ENCODE results near the gene SORT1.

- TF ChIP-seq CTCF (IDR thresholded peaks at IDR 0.05; ENCODE audit: insufficient read depth, low read length, poor library complexity, severe bottlenecking) (no peak), EZH2phosphoT487 (conservative IDR thresholded peaks at IDR 0.05; ENCODE audit: low read length) (no peak)
Measured at GRCh38 chr1:109262231-109263055, 135.3 kb downstream of the SORT1 start.

All from SU-DHL-6 (cell line).